ENCODE data around the gene RAI14.

RAI14 gene

GRCh38 chr5:34656001-34656699, at the start of gene RAI14:
TSS of gene RAI14 (plus strand) at chr5:34656328. CDS start at chr5:34686920, 30,592 bp downstream.
- DNase-seq (ENCODE audit: low spot score), result peak; percentile 68

- DNase-seq (ENCODE audit: low spot score), result no peak
Observed at GRCh38 chr5:34608368-34608767, 47.8 kb upstream of the RAI14 start.

GRCh38 chr5:34608859-34609648, 47.1 kb upstream of the RAI14 start:
- no peak for DNase-seq (ENCODE audit: low spot score)

GRCh38 chr5:34609951-34610441, 46.1 kb upstream of the RAI14 start:
- DNase-seq (ENCODE audit: low spot score), result no peak

GRCh38 chr5:34610546-34610945, 45.6 kb upstream of the RAI14 start:
- DNase-seq (ENCODE audit: low spot score), result no peak

DNA sequence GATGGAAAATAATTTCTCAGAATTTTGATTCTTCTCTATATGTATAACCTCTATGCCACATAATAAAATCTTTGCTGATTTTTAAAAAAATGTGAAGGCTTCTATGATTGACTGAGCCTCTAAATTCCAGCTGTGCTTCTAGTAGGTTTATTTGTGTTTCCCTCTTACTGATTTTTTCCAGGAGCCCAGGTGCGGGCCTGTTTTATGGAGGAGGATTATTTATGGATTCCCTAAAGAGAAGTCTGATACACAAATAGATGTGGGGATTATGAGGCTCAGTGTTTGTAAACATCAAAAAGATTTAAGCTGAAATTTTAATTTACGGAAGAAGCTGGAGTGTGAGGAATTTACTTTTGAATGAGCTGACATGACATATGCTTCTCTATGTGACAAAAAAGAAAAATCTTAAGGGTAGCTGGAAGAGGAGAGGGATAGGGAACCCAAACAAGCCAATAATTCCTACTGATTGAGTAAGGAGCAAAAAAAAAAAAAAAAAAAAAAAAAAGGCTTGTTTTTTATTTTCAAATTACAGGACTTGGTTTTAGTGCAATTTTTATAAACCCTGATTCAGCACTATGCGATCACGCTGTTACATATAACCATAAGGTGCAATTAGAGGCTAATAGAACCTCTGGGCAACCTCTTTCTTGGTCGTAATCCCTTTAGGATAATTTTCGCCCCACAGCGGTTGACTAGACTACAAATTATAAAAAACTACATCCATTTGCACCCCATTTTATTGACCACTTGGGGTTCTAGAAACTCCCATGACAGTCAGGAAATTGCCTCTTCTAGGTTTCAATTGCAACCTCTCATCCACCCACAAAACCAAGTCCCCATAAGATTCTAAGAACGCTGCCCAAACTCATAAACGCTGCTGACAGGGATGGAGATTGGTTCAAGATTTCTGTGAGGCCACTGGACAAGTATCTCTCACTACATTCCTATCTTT, 44.4 kb upstream of the RAI14 start:
- no peak for DNase-seq (ENCODE audit: low spot score)

DNA sequence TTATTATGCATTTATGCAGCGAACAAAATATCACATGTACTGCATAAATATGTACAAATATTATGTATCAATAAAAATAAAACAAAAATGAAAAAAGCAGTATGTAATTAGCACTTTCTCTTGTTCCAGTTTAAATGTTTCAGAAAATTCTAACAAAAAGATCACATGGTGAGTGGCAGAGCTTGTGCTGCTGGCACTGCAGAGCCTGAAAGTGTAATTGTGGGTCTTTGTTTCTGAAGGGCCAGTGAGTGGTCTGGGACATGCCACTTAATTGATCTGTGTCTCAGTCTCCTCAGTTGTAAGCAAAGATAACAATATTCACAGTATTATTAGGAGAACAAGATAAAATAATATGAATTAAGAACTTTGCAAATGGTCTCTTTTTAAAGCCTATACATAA, 39.5 kb upstream of the RAI14 start:
- DNase-seq (ENCODE audit: low spot score), result no peak

DNA sequence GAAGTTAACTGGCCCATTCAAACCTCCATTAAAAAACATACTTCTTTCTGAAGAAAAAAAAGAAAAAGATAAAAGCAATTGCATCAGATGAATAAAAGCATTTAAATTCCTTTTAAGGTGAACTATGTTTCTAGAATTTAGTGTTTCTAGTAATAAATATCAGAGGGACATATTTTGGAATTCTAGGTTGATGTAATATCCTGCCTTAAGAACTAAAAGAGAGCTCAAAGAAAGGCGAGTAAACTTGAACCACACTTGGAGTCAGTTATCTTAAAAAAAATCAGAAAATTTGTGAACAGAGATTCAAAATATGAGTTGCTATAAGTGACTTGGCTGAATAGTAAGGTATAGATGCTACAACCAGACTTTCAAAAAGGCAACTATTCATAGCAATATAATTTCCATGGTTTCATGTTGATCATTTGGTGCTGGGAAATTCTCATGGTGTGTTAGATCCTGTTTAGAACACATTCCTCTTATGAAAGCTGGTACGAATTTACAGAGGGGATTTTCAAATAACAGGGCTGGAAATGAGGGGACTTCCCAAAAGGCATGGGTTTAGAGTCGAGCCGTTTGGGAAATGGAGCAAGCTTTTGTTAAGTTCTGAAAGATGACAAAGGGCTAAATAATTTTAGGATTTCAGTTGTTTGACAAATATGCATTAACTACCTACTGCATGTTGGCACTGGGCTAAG, 37.6 kb upstream of the RAI14 start:
- DNase-seq (ENCODE audit: low spot score), result no peak

DNA sequence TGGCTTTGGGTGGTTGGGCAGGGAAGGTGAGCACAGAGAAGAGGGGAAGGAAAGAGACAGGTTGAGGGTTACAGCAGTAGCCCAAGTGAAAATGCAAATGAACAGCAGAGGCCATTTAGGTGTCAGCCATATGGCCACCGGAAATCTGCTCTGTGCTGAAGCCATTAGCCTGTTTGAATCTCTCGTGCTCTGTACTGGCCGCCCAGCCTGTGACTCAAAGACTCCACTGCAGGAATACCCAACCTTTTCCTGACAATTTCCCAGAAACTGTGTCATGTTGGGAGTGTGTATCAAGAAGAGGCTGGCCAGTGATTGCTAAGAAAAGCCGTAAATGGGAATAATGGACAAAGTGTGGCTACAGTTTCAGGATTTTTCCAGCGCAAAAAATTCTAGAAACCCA, 35.9 kb upstream of the RAI14 start:
- DNase-seq (ENCODE audit: low spot score), result no peak

- DNase-seq (ENCODE audit: low spot score), result no peak
Observed at GRCh38 chr5:34621277-34622097, 34.6 kb upstream of the RAI14 start.

DNA sequence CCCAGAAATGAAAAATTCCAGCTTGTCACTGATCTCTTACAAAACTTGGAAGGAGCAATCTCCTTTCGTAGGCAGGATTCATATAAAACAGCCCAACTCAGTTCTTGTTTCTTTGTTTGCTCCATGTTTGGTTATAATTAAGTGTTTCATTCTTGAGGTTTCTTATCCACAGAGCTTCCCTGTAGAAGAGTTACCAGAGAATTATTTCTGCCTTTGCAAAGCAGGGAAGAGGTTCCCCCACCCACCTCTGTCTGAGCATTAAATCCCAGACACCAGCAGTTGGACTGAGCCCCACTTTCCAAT, 34.1 kb upstream of the RAI14 start:
- no peak for DNase-seq (ENCODE audit: low spot score)

GRCh38 chr5:34624691-34625090, 31.4 kb upstream of the RAI14 start:
- no peak for DNase-seq (ENCODE audit: low spot score)

DNA sequence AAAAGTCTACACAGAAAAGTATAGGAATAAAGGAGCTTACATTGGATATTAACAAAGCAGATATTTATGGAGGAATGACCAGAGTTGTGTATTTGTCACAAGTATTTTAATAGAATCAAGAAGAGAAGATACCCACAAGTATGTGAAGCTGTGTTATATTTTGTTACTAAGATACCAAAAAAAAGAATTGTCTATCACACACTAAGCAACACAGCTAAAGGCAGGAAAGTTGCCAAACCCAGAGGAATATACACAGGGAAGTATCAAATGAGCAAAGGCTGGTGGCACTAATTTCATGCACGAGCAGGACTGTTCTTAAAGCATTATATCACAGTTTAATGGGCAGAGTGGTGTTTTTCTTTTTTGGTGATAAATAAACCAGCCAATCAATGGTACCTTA, 30.9 kb upstream of the RAI14 start:
- no peak for DNase-seq (ENCODE audit: low spot score)

DNA sequence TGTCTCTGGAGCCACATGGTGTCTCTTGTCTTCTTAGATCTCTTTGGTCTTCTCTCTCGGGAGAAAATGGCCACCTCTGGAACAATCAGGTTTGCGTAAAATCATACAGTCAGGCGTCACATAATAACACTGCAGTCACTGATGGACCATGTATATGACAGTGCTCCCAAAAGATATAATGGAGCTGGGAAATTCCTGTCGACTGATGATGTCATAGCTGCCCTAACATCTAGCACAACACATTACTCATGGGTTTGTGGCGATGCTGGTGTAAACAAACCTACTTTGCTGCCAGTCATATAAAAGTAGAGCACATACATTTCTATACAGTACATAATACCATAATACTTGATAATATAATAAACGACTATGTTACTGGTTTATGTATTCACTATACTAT, 30.1 kb upstream of the RAI14 start:
- no peak for DNase-seq (ENCODE audit: low spot score)

DNA sequence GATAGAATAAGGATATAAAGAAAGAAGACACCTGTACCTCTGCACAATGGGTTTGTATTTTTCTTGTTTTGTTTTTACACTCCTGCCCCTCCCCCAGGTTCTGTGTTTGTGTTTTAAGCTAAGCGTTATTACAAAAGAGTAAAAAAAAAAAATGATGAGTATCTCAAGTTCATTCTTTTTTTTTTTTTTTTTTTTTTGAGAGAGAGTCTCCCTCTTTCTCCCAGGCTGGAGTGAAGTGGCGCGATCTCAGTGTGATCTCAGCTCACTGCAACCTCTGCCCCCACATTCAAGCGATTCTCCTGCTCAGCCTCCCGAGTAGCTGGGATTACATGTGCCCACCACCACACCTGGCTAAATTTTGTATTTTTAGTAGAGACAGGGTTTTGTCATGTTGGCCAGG, 29.4 kb upstream of the RAI14 start:
- no peak for DNase-seq (ENCODE audit: low spot score)

GRCh38 chr5:34627794-34628193, 28.3 kb upstream of the RAI14 start:
- no peak for DNase-seq (ENCODE audit: low spot score)

DNA sequence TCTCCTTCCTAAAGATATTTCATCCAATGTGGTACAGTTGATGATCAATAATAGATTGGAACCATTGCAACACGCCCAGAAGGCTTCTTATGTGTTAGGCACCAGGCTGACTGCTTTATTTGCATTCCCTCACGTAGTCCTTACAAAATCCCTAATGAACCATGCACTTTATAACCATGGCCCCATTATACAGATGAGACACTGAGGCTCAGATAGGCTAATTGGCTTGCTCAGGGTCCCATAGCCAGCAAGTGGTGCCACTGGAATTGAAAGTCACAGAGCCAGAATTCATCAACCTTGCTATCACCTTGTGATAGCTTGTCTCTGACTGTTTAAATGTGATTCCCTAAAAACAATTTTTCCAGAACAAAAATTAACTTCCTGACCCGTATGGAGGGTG, 27.8 kb upstream of the RAI14 start:
- no peak for DNase-seq (ENCODE audit: low spot score)

GRCh38 chr5:34630596-34630995, 25.5 kb upstream of the RAI14 start:
- no peak for DNase-seq (ENCODE audit: low spot score)

DNA sequence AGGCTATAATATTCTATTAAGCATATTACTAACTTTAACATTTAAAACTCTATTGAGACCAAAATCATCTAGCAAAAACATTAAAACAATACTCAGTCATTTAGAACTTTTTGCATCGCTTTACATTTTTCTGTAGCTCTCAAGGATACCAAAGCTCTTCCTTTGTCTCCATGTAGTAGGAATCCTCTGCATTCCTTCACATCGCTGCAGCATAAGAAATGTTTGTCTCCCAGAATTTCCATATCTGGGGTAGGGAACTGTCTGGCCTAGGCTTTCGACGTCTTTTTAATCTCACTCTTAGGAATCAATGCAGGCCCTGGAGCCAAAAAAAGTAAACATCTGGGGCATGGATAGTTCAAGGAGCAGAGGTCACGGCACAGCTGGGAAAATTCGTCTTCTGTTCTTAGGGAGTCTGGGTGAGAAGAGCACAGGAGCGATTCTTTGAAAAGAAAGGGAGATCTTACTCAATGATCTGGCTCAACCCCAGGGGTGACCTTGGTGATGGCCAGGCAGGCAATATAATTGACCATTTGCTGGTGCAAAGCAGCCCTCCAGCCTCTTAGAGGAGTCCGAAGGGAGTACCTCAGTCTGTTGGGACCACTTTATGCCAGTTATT, 23.2 kb upstream of the RAI14 start:
- DNase-seq (ENCODE audit: low spot score), result no peak

DNA sequence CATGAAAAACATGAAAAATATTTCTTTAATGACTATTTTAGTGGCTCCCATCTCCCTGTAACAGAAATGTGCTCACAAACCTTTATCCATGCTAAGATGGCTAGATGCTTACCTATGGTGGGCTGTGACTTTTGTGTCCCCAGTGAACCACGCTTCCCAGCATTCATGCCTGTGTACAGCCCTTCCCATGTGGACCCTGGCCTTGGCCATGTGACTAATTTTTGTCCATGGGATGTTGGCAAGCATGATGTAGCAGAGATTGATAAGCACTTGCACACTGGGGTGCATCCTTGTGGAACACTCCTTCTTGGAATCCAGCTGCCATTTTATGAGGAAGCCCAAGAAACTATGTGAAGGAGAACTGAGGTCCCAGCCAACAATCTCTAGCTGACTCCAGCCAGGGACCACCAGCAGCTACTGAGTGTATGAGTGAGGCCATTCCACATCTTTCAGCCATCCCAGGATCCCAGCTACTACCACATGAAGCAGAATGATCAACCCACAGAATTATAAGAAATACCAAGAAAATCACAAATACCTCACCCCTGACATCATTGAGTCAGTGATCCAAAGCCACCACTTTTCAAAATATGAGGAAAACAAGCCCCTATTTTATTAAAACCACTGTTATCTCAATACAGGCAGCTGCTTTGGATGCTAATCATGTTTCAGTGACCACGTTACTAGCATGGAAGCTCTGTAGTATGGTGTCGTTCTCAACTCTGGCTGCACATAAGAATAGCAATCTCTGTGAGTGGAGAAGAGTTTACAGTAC, 16.1 kb upstream of the RAI14 start:
- no peak for DNase-seq (ENCODE audit: low spot score)
